H1 (cell line): ENCODE measurements around the gene PAX5.

Source experiments
- CEBPB ChIP-seq: IDR thresholded peaks from 2 replicates; pipeline ENCODE4 v1.6.1; 2012; ENCODE audit warnings: low read depth, low read length
- CHD2 ChIP-seq: IDR thresholded peaks from 2 replicates; pipeline ENCODE4 v1.6.1; 2012; ENCODE audit warnings: low read length, improper control_type of control experiment
- CREB1 ChIP-seq: IDR thresholded peaks from 2 replicates; pipeline ENCODE4 v1.6.1; 2012; ENCODE audit warnings: inconsistent platforms
- EP300 ChIP-seq, 2 experiments: IDR thresholded peaks; 1 replicate in 1 of 2; 2 replicates in 1 of 2; pipeline ENCODE4 v1.6.1; 2011 to 2012; ENCODE audit warnings: low read depth in 2 of 2, low read length in 2 of 2, mild to moderate bottlenecking in 2 of 2, borderline replicate concordance in 1 of 2, inconsistent platforms in 1 of 2, moderate library complexity in 1 of 2
- EZH2 ChIP-seq: fragments of 200-600 bp; sonication (generic); IDR thresholded peaks from 2 replicates; pipeline ENCODE4 v1.7.1; 2012; ENCODE audit warnings: low read depth, mild to moderate bottlenecking, moderate library complexity, low read length, inconsistent platforms; ENCODE audit not compliant: severe bottlenecking
- KDM5A ChIP-seq: fragments of 200-600 bp; IDR thresholded peaks from 2 replicates; pipeline ENCODE4 v1.7.1; 2012; ENCODE audit warnings: mild to moderate bottlenecking, low read length, inconsistent platforms, mixed read lengths
- POLR2A ChIP-seq, 2 experiments: IDR thresholded peaks; 1 replicate in 1 of 2; 2 replicates in 1 of 2; pipeline ENCODE4 v1.6.1; 2011; ENCODE audit warnings: low read depth in 2 of 2, low read length in 2 of 2, mild to moderate bottlenecking in 2 of 2; ENCODE audit errors: control extremely low read depth in 1 of 2
- RFX5 ChIP-seq: IDR thresholded peaks from 2 replicates; pipeline ENCODE4 v1.6.1; 2011; ENCODE audit warnings: low read depth, low read length, improper control_type of control experiment, borderline replicate concordance
- YY1 ChIP-seq: IDR thresholded peaks from 2 replicates; pipeline ENCODE4 v1.6.1; 2011; ENCODE audit warnings: low read depth, mild to moderate bottlenecking, low read length
- TF ChIP-seq, protein P1 (sequence below), 3 experiments: IDR thresholded peaks; 1 replicate in 2 of 3; 2 replicates in 1 of 3; pipeline versions ENCODE4 v1.5.1 to v1.6.1; 2011; ENCODE audit warnings: low read length in 3 of 3, mild to moderate bottlenecking in 3 of 3, inconsistent platforms in 2 of 3, low read depth in 1 of 3, moderate library complexity in 1 of 3; ENCODE audit not compliant: insufficient read depth in 1 of 3; ENCODE audit errors: control extremely low read depth in 1 of 3
- TF ChIP-seq, protein P2 (sequence below): IDR thresholded peaks from 2 replicates; pipeline ENCODE4 v1.6.1; 2012; ENCODE audit warnings: inconsistent platforms

DNA sequence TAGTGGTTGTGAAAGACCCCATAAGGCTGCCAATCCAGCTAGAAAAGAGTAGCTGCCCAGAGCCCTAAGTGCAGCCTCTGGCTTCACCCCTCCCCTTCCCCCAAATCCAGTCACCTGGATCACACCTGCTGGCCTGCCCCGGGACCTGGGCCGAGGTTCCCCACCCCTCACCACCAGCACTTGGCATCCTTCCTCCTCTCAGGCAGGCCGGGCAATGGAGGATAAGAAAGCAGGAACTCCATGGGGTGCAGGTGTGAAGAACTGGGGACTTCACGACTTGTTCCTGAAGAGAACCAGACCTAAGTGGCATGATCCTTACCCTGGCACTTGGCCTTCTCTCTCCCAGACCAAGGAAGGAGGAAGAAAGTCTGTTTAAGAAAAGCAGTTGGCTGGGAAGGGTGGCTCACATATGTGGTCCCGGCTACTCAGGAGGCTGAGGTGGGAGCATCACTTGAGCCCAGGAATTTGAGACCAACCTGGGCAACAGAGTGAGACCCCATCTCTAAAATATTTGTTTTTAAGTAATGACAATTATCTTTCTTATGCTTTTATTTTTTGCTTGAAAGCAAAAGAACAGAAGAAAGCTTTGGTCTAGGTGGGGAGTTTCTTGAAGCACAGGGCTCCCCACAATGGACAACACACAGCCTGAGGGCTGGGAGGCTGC, 131.1 kb downstream of the PAX5 start:
- no peak for TF ChIP-seq KDM5A
- TF ChIP-seq, protein P1, sequence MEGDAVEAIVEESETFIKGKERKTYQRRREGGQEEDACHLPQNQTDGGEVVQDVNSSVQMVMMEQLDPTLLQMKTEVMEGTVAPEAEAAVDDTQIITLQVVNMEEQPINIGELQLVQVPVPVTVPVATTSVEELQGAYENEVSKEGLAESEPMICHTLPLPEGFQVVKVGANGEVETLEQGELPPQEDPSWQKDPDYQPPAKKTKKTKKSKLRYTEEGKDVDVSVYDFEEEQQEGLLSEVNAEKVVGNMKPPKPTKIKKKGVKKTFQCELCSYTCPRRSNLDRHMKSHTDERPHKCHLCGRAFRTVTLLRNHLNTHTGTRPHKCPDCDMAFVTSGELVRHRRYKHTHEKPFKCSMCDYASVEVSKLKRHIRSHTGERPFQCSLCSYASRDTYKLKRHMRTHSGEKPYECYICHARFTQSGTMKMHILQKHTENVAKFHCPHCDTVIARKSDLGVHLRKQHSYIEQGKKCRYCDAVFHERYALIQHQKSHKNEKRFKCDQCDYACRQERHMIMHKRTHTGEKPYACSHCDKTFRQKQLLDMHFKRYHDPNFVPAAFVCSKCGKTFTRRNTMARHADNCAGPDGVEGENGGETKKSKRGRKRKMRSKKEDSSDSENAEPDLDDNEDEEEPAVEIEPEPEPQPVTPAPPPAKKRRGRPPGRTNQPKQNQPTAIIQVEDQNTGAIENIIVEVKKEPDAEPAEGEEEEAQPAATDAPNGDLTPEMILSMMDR (IDR thresholded peaks at IDR 0.05; ENCODE audit: control extremely low read depth in 1 of 3, insufficient read depth in 1 of 3, low read depth in 1 of 3, low read length in 3 of 3) = no peak
- no peak for TF ChIP-seq POLR2A (IDR thresholded peaks at IDR 0.05; ENCODE audit: control extremely low read depth in 1 of 2, low read depth in 2 of 2, low read length in 2 of 2)
- TF ChIP-seq CHD2 = no peak
- no peak for TF ChIP-seq CREB1
- TF ChIP-seq, protein P2, sequence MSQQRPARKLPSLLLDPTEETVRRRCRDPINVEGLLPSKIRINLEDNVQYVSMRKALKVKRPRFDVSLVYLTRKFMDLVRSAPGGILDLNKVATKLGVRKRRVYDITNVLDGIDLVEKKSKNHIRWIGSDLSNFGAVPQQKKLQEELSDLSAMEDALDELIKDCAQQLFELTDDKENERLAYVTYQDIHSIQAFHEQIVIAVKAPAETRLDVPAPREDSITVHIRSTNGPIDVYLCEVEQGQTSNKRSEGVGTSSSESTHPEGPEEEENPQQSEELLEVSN = no peak
- TF ChIP-seq EZH2 = no peak
- TF ChIP-seq RFX5 = no peak
- TF ChIP-seq CEBPB = no peak
- TF ChIP-seq YY1 = no peak
- no peak for TF ChIP-seq EP300 (IDR thresholded peaks at IDR 0.05; ENCODE audit: borderline replicate concordance in 1 of 2, low read depth in 2 of 2, low read length in 2 of 2)
